Testis (tissue), 3 donors: ENCODE measurements around the gene CACNB4. TPM values are rescaled to one million over a fixed set of nuclear protein-coding genes. Genes with fewer than 3 reads are reported as not detected.

Source experiments
- DNase-seq: peaks from one replicate; pipeline ENCODE4 v3.0.0-alpha.2; 2019
- H3K27ac ChIP-seq, 2 donors: fragments of 200-600 bp; sonication (generic); one replicate each; pipeline ENCODE4 v1.5.1; 2019
- H3K27me3 ChIP-seq: fragments of 200-600 bp; sonication (generic); one replicate; pipeline ENCODE4 v1.5.1; 2019
- H3K36me3 ChIP-seq: fragments of 200-600 bp; sonication (generic); one replicate; pipeline ENCODE4 v1.5.1; 2017; ENCODE audit warnings: low read depth; ENCODE audit errors: missing control alignments
- H3K4me1 ChIP-seq: fragments of 200-600 bp; sonication (generic); one replicate; pipeline ENCODE4 v1.5.1; 2019
- H3K4me3 ChIP-seq, 2 donors: fragments of 200-600 bp; sonication (generic); one replicate each; pipeline ENCODE4 v1.5.1; 2017 to 2019
- H3K9me3 ChIP-seq: fragments of 200-600 bp; sonication (generic); one replicate; pipeline ENCODE4 v1.5.1; 2017
- CTCF ChIP-seq, 3 experiments: fragments of 450-650 bp in 2 of 3; fragments of 200-600 bp in 1 of 3; sonication (generic) in 1 of 3; IDR thresholded peaks; one replicate each; pipeline ENCODE4 v1.5.1; 2016 to 2019; ENCODE audit warnings: antibody characterized with exemption in 3 of 3, mild to moderate bottlenecking in 2 of 3, moderate library complexity in 1 of 3
- POLR2A ChIP-seq: fragments of 450-650 bp; IDR thresholded peaks from one replicate; pipeline ENCODE4 v1.6.1; 2017; ENCODE audit warnings: antibody characterized with exemption, mild to moderate bottlenecking, moderate library complexity
- WGBS, 2 donors: methylation state at CpG; one replicate each; pipeline ENCODE4 v1.1.5; 2018; 5-methylcytosine and 5-hydroxymethylcytosine counted together
- intact Hi-C: fragments of 100-400 bp; cut with DNase I; formaldehyde crosslinking; loops from one replicate; pipeline ENCODE4 v1.15.1; 2023; ENCODE audit warnings: low total_unique reads
- polyA plus RNA-seq: library from polyadenylated mRNA; stranded (reverse); fragments of 350-450 nt; fragmentation: Illumina TruSeq; extraction: RNeasy Lipid Tissue Mini Kit (QIAGEN cat#74804); gene quantifications from one replicate; pipeline ENCODE4 v1.2.3, GENCODE V29; 2014; ENCODE audit warnings: low read depth, low replicate concordance; ENCODE audit not compliant: insufficient read depth
- total RNA-seq, 2 donors: library from RNA; depleted of rRNA; stranded (reverse); fragments of >200 nt; gene quantifications; one replicate each; pipeline ENCODE4 v1.2.3, GENCODE V29; 2016

CACNB4 gene
- total and polyA plus RNA-seq, 3 donors from 2014 or later: 7.8 to 83.8 (median 82.2) TPM

GRCh38 chr2:151853070-151853758, 245.6 kb downstream of the CACNB4 start:
- no peak for DNase-seq
- Histone ChIP-seq H3K4me1 (no peaks in the 10 kb centered on the region), H3K9me3 (no peaks in the 10 kb centered on the region), H3K4me3 (no peak overlapping the region), H3K27ac (no peak overlapping the region), H3K27me3 (no peaks in the 10 kb centered on the region), H3K36me3 (no peaks in the 10 kb centered on the region)
- intact Hi-C loops: no loop called here
- no peak for TF ChIP-seq CTCF (IDR thresholded peaks at IDR 0.05)
- TF ChIP-seq POLR2A: no peak
- 87 to 93% methylated on average over 3 of the region's 3 CpGs for WGBS, 2 donors

- Histone ChIP-seq H3K4me3 (no peak overlapping the region), H3K4me1 (no peaks in the 10 kb centered on the region), H3K27ac (no peak overlapping the region), H3K27me3 (no peaks in the 10 kb centered on the region), H3K36me3 (no peaks in the 10 kb centered on the region), H3K9me3 (no peaks in the 10 kb centered on the region)
- TF ChIP-seq CTCF (IDR thresholded peaks at IDR 0.05) (no peak), POLR2A (no peak)
- intact Hi-C loops: no loop called here
- DNase-seq: no peak
- WGBS, 2 donors: 87 to 88% methylated on average over 6 of the region's 6 CpGs
Measured at GRCh38 chr2:151852260-151853069, 246.4 kb downstream of the CACNB4 start.

- H3K27ac ChIP-seq: no peak overlapping the region
- DNase-seq: no peak
- intact Hi-C loops: no loop called here
- H3K4me3 ChIP-seq: no peak overlapping the region
- TF ChIP-seq CTCF (IDR thresholded peaks at IDR 0.05) (no peak), POLR2A (no peak)
- no peaks in the 10 kb centered on the region for H3K27me3 ChIP-seq
- no peaks in the 10 kb centered on the region for H3K9me3 ChIP-seq
- 51 to 62% methylated on average over 3 of the region's 3 CpGs for WGBS, 2 donors
- no peaks in the 10 kb centered on the region for H3K4me1 ChIP-seq
- H3K36me3 ChIP-seq: no peaks in the 10 kb centered on the region
Measured at GRCh38 chr2:151851761-151852160, 247.1 kb downstream of the CACNB4 start.

GRCh38 chr2:151849413-151850010, 249.3 kb downstream of the CACNB4 start:
- 80 to 89% methylated on average over 4 of the region's 4 CpGs for WGBS, 2 donors

More at GRCh38 chr2:151849413-151850010, 249.3 kb downstream of the CACNB4 start:
- Histone ChIP-seq H3K4me1 (no peaks in the 10 kb centered on the region), H3K4me3 (no peak overlapping the region), H3K27ac (no peak overlapping the region), H3K27me3 (no peaks in the 10 kb centered on the region), H3K9me3 (no peaks in the 10 kb centered on the region), H3K36me3 (no peaks in the 10 kb centered on the region)
- no peak for TF ChIP-seq CTCF (IDR thresholded peaks at IDR 0.05)
- no peak for TF ChIP-seq POLR2A
- intact Hi-C loops: no loop called here
- DNase-seq: no peak
